WTC11 (cell line): ENCODE measurements around the gene LPP. TPM values are rescaled to one million over a fixed set of nuclear protein-coding genes. Genes with fewer than 3 reads are reported as not detected.

Source experiments
- ATAC-seq: fragments of 200-7000 bp; cut with Tn5 transposase; 2 replicates; pipeline ENCODE4 v1.10.0; 2021; ENCODE audit warnings: mild to moderate bottlenecking, moderate library complexity
- CTCF ChIA-PET: fragments of 300-600 bp; sonication (Branson Sonifier 250); formaldehyde crosslinking; loops from one replicate; lab custom pipeline; 2021; ENCODE audit warnings: antibody characterized with exemption; lab: Charles Lee
- POLR2A ChIA-PET: fragments of 350-600 bp; sonication (Branson Sonifier 250); formaldehyde crosslinking; loops from one replicate; lab custom pipeline; 2021; ENCODE audit warnings: antibody characterized with exemption; lab: Charles Lee
- DNase-seq: peaks from one replicate; pipeline ENCODE4 v3.0.0; 2021; ENCODE audit warnings: low spot score
- H3K27ac Mint-ChIP-seq: 2 replicates; pipeline ENCODE4 v1.8.0; 2021; ENCODE audit warnings: mixed read lengths
- H3K27me3 Mint-ChIP-seq: 2 replicates; pipeline ENCODE4 v1.8.0; 2021; ENCODE audit warnings: low read depth, mild to moderate bottlenecking, moderate library complexity, mixed read lengths
- H3K36me3 Mint-ChIP-seq: 2 replicates; pipeline ENCODE4 v1.8.0; 2021; ENCODE audit warnings: mixed read lengths
- H3K4me1 Mint-ChIP-seq: 2 replicates; pipeline ENCODE4 v1.8.0; 2022; ENCODE audit warnings: mixed read lengths
- H3K4me3 Mint-ChIP-seq: 2 replicates; pipeline ENCODE4 v1.8.0; 2021; ENCODE audit warnings: mild to moderate bottlenecking, moderate library complexity, mixed read lengths
- H3K9me3 Mint-ChIP-seq: 2 replicates; pipeline ENCODE4 v1.8.0; 2021; ENCODE audit warnings: mixed read lengths
- CBFB ChIP-seq: sonication (generic); formaldehyde crosslinking; IDR thresholded peaks from 2 replicates; pipeline ENCODE4 v1.8.1; 2022; ENCODE audit warnings: mild to moderate bottlenecking, low read depth, missing genetic modification reagents
- ELF4 ChIP-seq: sonication (generic); formaldehyde crosslinking; IDR thresholded peaks from 2 replicates; pipeline ENCODE4 v1.8.1; 2022; ENCODE audit warnings: low read depth, mild to moderate bottlenecking, moderate library complexity, missing genetic modification reagents
- FOXJ3 ChIP-seq: sonication (generic); formaldehyde crosslinking; IDR thresholded peaks from 2 replicates; pipeline ENCODE4 v1.9.0; 2021; ENCODE audit warnings: missing genetic modification reagents, mild to moderate bottlenecking, borderline replicate concordance
- FOXP1 ChIP-seq: sonication (generic); formaldehyde crosslinking; IDR thresholded peaks from 2 replicates; pipeline ENCODE4 v1.8.0; 2022; ENCODE audit warnings: missing genetic modification reagents, mild to moderate bottlenecking, moderate library complexity, borderline replicate concordance
- HMGA2 ChIP-seq: fragments of 250-450 bp; sonication (Bioruptor Pico); IDR thresholded peaks from 2 replicates; pipeline ENCODE4 v1.4.0; 2021; ENCODE audit warnings: mild to moderate bottlenecking, moderate library complexity
- NFE2L1 ChIP-seq: sonication (generic); formaldehyde crosslinking; IDR thresholded peaks from 2 replicates; pipeline ENCODE4 v1.8.1; 2023; ENCODE audit warnings: missing genetic modification reagents
- NR3C1 ChIP-seq: sonication (generic); formaldehyde crosslinking; conservative IDR thresholded peaks from 2 replicates; pipeline ENCODE4 v1.8.1; 2023; ENCODE audit warnings: low read depth, mild to moderate bottlenecking, missing genetic modification reagents
- PRRX2 ChIP-seq: fragments of 250-450 bp; sonication (Bioruptor Pico); IDR thresholded peaks from 2 replicates; pipeline ENCODE4 v1.8.0; 2021; ENCODE audit warnings: mild to moderate bottlenecking
- RELA ChIP-seq: sonication (generic); formaldehyde crosslinking; IDR thresholded peaks from 2 replicates; pipeline ENCODE4 v1.8.1; 2022; ENCODE audit warnings: missing genetic modification reagents, mild to moderate bottlenecking, borderline replicate concordance
- RORB ChIP-seq: fragments of 250-450 bp; sonication (Bioruptor Pico); IDR thresholded peaks from 2 replicates; pipeline ENCODE4 v1.9.0; 2021; ENCODE audit warnings: mild to moderate bottlenecking
- SMAD4 ChIP-seq: sonication (generic); formaldehyde crosslinking; IDR thresholded peaks from 2 replicates; pipeline ENCODE4 v1.8.0; 2022; ENCODE audit warnings: mild to moderate bottlenecking, missing genetic modification reagents
- SOX15 ChIP-seq: fragments of 250-450 bp; sonication (Bioruptor Pico); IDR thresholded peaks from 2 replicates; pipeline ENCODE4 v1.9.0; 2021; ENCODE audit warnings: mild to moderate bottlenecking
- TEAD1 ChIP-seq: sonication (generic); formaldehyde crosslinking; IDR thresholded peaks from 2 replicates; pipeline ENCODE4 v1.8.0; 2022; ENCODE audit warnings: mild to moderate bottlenecking, missing genetic modification reagents
- ZBTB21 ChIP-seq: sonication (generic); formaldehyde crosslinking; IDR thresholded peaks from 2 replicates; pipeline ENCODE4 v1.8.1; 2023; ENCODE audit warnings: mild to moderate bottlenecking, missing genetic modification reagents, borderline replicate concordance
- ZNF138 ChIP-seq: sonication (generic); formaldehyde crosslinking; conservative IDR thresholded peaks from 2 replicates; pipeline ENCODE4 v1.8.1; 2022; ENCODE audit warnings: mild to moderate bottlenecking, moderate library complexity, missing genetic modification reagents
- ZNF423 ChIP-seq: fragments of 250-450 bp; sonication (Bioruptor Pico); IDR thresholded peaks from 2 replicates; pipeline ENCODE4 v2.1.2; 2022; ENCODE audit warnings: mild to moderate bottlenecking, moderate library complexity
- ZNF671 ChIP-seq: fragments of 250-450 bp; sonication (Bioruptor Pico); IDR thresholded peaks from 2 replicates; pipeline ENCODE4 v1.8.0; 2021; ENCODE audit warnings: mild to moderate bottlenecking
- total RNA-seq: library from RNA; stranded (reverse); gene quantifications from 3 replicates; pipeline ENCODE4 v1.2.3, GENCODE V29; 2021
- TF ChIP-seq, protein P1 (sequence below): sonication (generic); formaldehyde crosslinking; IDR thresholded peaks from 2 replicates; pipeline ENCODE4 v1.8.0; 2023; ENCODE audit warnings: mild to moderate bottlenecking, missing genetic modification reagents
- TF ChIP-seq, protein P2 (sequence below): sonication (generic); formaldehyde crosslinking; conservative IDR thresholded peaks from 2 replicates; pipeline ENCODE4 v1.8.1; 2022; ENCODE audit warnings: mild to moderate bottlenecking, missing genetic modification reagents
- TF ChIP-seq, protein P3 (sequence below): sonication (generic); formaldehyde crosslinking; IDR thresholded peaks from 2 replicates; pipeline ENCODE4 v1.8.0; 2022; ENCODE audit warnings: mild to moderate bottlenecking, missing genetic modification reagents
- TF ChIP-seq, protein P4 (sequence below): fragments of 250-450 bp; sonication (Bioruptor Pico); IDR thresholded peaks from 2 replicates; pipeline ENCODE4 v1.8.0; 2021; ENCODE audit warnings: mild to moderate bottlenecking
- TF ChIP-seq, protein P5 (sequence below): sonication (generic); formaldehyde crosslinking; IDR thresholded peaks from 2 replicates; pipeline ENCODE4 v1.8.0; 2022; ENCODE audit warnings: missing genetic modification reagents
- TF ChIP-seq, protein P6 (sequence below): fragments of 200-600 bp; IDR thresholded peaks from 2 replicates; pipeline ENCODE4 v1.8.0; 2022; ENCODE audit warnings: antibody characterized with exemption

LPP gene
- total RNA-seq, 1 experiment from 2014 or later, result 49.6 TPM

DNA sequence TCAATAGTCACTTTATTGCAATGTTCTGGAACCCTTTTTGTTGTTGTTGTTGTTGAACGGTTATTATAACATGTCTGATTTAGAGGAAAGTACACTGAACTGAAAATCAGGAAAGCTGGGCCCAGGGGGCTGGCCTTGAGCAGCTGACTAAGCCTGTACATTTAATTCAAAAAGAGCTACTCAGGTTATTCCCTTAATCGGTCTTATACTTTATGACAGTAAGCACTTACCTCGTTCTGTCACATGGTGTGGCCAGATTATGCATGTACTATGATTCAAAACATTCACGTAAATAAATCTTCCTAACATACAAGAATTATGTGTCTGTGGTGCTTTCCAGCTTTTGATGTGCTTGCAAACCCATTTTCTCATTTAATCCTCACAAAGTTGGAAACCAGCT is 635.3 kb downstream of the LPP start:
- ChIA-PET POLR2A (no interaction called here), CTCF (no interaction called here)
- Mint-ChIP-seq H3K9me3 (no peaks in the 10 kb centered on the region), H3K4me1 (peaks cover 5% of the 10 kb centered on the region), H3K27me3 (no peaks in the 10 kb centered on the region), H3K27ac (no peak overlapping the region), H3K4me3 (no peak overlapping the region), H3K36me3 (no peaks in the 10 kb centered on the region)
- TF ChIP-seq SOX15, result no peak
- TF ChIP-seq HMGA2 (CRISPR knock-in tag), result no peak
- TF ChIP-seq, protein P1, sequence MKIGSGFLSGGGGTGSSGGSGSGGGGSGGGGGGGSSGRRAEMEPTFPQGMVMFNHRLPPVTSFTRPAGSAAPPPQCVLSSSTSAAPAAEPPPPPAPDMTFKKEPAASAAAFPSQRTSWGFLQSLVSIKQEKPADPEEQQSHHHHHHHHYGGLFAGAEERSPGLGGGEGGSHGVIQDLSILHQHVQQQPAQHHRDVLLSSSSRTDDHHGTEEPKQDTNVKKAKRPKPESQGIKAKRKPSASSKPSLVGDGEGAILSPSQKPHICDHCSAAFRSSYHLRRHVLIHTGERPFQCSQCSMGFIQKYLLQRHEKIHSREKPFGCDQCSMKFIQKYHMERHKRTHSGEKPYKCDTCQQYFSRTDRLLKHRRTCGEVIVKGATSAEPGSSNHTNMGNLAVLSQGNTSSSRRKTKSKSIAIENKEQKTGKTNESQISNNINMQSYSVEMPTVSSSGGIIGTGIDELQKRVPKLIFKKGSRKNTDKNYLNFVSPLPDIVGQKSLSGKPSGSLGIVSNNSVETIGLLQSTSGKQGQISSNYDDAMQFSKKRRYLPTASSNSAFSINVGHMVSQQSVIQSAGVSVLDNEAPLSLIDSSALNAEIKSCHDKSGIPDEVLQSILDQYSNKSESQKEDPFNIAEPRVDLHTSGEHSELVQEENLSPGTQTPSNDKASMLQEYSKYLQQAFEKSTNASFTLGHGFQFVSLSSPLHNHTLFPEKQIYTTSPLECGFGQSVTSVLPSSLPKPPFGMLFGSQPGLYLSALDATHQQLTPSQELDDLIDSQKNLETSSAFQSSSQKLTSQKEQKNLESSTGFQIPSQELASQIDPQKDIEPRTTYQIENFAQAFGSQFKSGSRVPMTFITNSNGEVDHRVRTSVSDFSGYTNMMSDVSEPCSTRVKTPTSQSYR (CRISPR knock-in tag), result no peak
- TF ChIP-seq, protein P2, sequence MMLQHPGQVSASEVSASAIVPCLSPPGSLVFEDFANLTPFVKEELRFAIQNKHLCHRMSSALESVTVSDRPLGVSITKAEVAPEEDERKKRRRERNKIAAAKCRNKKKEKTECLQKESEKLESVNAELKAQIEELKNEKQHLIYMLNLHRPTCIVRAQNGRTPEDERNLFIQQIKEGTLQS (CRISPR knock-in tag), result no peak
- TF ChIP-seq, protein P3, sequence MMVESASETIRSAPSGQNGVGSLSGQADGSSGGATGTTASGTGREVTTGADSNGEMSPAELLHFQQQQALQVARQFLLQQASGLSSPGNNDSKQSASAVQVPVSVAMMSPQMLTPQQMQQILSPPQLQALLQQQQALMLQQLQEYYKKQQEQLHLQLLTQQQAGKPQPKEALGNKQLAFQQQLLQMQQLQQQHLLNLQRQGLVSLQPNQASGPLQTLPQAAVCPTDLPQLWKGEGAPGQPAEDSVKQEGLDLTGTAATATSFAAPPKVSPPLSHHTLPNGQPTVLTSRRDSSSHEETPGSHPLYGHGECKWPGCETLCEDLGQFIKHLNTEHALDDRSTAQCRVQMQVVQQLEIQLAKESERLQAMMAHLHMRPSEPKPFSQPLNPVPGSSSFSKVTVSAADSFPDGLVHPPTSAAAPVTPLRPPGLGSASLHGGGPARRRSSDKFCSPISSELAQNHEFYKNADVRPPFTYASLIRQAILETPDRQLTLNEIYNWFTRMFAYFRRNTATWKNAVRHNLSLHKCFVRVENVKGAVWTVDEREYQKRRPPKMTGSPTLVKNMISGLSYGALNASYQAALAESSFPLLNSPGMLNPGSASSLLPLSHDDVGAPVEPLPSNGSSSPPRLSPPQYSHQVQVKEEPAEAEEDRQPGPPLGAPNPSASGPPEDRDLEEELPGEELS (CRISPR knock-in tag), result no peak
- TF ChIP-seq RELA (CRISPR knock-in tag), result no peak
- TF ChIP-seq, protein P4, sequence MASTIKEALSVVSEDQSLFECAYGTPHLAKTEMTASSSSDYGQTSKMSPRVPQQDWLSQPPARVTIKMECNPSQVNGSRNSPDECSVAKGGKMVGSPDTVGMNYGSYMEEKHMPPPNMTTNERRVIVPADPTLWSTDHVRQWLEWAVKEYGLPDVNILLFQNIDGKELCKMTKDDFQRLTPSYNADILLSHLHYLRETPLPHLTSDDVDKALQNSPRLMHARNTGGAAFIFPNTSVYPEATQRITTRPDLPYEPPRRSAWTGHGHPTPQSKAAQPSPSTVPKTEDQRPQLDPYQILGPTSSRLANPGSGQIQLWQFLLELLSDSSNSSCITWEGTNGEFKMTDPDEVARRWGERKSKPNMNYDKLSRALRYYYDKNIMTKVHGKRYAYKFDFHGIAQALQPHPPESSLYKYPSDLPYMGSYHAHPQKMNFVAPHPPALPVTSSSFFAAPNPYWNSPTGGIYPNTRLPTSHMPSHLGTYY (CRISPR knock-in tag), result no peak
- TF ChIP-seq ZNF671 (CRISPR knock-in tag), result no peak
- TF ChIP-seq TEAD1 (CRISPR knock-in tag), result no peak
- no peak for TF ChIP-seq RORB
- no peak for TF ChIP-seq FOXJ3 (CRISPR knock-in tag)
- no peak for TF ChIP-seq FOXP1 (CRISPR knock-in tag)
- no peak for TF ChIP-seq SMAD4 (CRISPR knock-in tag)
- no peak for TF ChIP-seq ZNF138 (CRISPR knock-in tag)
- no peak for TF ChIP-seq ZBTB21 (CRISPR knock-in tag)
- no peak for TF ChIP-seq PRRX2 (CRISPR knock-in tag)
- TF ChIP-seq NR3C1 (CRISPR knock-in tag), result no peak
- no peak for TF ChIP-seq ELF4 (CRISPR knock-in tag)
- TF ChIP-seq NFE2L1, result no peak
- ATAC-seq, result no peak
- no peak for DNase-seq

DNA sequence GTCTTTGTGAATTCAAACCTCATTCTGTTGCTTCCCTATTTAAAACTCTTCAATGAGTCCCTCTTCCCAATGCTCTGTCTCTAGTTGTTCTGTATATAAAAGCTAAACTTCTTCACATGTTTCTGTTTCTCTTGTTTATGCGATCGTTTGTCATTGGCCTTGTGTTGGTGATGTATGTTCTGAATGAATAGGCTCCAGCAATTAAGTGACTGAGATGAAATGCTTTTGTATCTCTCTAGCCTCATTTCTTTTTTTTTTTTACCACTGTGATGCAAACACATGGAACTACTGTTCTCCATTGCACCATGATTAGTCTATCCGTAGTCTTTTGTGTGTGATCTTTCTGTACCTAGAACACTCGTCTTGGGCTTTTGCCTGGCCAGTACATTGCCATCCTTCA is 637.4 kb downstream of the LPP start:
- Mint-ChIP-seq H3K36me3 (no peaks in the 10 kb centered on the region), H3K4me3 (no peak overlapping the region), H3K27me3 (no peaks in the 10 kb centered on the region), H3K27ac (no peak overlapping the region), H3K4me1 (peaks cover 8% of the 10 kb centered on the region), H3K9me3 (no peaks in the 10 kb centered on the region)
- no peak for DNase-seq
- ChIA-PET CTCF (no interaction called here), POLR2A (no interaction called here)
- no peak for ATAC-seq
- TF ChIP-seq ZNF423 (CRISPR knock-in tag) (no peak), SOX15 (no peak), CBFB (CRISPR knock-in tag) (no peak)
- TF ChIP-seq, protein P5, sequence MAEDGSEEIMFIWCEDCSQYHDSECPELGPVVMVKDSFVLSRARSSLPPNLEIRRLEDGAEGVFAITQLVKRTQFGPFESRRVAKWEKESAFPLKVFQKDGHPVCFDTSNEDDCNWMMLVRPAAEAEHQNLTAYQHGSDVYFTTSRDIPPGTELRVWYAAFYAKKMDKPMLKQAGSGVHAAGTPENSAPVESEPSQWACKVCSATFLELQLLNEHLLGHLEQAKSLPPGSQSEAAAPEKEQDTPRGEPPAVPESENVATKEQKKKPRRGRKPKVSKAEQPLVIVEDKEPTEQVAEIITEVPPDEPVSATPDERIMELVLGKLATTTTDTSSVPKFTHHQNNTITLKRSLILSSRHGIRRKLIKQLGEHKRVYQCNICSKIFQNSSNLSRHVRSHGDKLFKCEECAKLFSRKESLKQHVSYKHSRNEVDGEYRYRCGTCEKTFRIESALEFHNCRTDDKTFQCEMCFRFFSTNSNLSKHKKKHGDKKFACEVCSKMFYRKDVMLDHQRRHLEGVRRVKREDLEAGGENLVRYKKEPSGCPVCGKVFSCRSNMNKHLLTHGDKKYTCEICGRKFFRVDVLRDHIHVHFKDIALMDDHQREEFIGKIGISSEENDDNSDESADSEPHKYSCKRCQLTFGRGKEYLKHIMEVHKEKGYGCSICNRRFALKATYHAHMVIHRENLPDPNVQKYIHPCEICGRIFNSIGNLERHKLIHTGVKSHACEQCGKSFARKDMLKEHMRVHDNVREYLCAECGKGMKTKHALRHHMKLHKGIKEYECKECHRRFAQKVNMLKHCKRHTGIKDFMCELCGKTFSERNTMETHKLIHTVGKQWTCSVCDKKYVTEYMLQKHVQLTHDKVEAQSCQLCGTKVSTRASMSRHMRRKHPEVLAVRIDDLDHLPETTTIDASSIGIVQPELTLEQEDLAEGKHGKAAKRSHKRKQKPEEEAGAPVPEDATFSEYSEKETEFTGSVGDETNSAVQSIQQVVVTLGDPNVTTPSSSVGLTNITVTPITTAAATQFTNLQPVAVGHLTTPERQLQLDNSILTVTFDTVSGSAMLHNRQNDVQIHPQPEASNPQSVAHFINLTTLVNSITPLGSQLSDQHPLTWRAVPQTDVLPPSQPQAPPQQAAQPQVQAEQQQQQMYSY, result no peak
- TF ChIP-seq, protein P6, sequence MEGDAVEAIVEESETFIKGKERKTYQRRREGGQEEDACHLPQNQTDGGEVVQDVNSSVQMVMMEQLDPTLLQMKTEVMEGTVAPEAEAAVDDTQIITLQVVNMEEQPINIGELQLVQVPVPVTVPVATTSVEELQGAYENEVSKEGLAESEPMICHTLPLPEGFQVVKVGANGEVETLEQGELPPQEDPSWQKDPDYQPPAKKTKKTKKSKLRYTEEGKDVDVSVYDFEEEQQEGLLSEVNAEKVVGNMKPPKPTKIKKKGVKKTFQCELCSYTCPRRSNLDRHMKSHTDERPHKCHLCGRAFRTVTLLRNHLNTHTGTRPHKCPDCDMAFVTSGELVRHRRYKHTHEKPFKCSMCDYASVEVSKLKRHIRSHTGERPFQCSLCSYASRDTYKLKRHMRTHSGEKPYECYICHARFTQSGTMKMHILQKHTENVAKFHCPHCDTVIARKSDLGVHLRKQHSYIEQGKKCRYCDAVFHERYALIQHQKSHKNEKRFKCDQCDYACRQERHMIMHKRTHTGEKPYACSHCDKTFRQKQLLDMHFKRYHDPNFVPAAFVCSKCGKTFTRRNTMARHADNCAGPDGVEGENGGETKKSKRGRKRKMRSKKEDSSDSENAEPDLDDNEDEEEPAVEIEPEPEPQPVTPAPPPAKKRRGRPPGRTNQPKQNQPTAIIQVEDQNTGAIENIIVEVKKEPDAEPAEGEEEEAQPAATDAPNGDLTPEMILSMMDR, result no peak
